ENCODE measurements around the gene TPST2.

TPST2 gene

DNA sequence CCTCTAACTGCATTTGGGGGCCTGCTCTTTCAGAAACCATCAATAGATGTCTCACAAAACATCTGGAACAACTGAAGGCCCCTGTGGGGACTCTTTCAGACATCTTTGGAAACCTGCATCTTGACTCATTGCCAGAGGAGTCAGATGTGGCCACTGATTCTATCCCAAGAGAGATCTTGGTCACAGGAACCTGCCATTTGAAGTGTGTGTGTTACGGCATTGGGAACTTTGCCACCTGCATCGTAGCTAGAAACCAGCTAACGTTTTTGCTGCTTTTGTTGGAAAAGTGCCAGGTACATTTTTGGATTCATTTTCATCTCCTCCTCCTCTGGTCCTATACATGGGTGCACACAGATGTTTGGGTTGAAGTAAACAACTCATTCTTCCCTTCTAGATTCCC, 101.9 kb downstream of the TPST2 start:
- H3K4me3 Mint-ChIP-seq = no peak overlapping the region
- peaks cover 66% of the 10 kb centered on the region for H3K36me3 Mint-ChIP-seq (ENCODE audit: insufficient read depth)
- peaks cover 28% of the 10 kb centered on the region for H3K4me1 Mint-ChIP-seq
- no peaks in the 10 kb centered on the region for H3K9me3 Mint-ChIP-seq
- DNase-seq (ENCODE audit: low spot score in 2 of 2) (no peak), ATAC-seq (replicated peaks; ENCODE audit: extremely low read depth, poor library complexity, severe bottlenecking) (no peak)
- H3K27ac Mint-ChIP-seq (ENCODE audit: low read depth) = no peak overlapping the region
- H3K27me3 Mint-ChIP-seq = no peaks in the 10 kb centered on the region

DNA sequence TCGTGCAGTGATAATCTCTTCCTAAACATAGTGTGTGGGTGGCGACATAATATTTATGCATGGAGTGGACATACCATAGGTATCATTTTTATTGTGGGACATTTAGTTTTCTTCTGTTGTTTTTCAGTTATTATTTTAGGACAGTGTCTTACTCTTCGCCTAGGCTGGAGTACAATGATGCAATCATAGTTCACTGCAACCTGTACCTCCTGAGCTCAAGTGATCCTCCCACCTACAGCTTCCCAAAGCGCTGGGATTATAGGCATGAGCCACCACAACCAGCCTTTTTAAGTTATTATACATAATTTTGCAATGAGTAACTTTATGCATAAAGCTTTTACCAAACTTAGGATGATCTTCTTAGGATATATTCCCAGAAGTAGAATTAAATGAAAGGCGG, 103.5 kb downstream of the TPST2 start:
- Mint-ChIP-seq H3K27ac (ENCODE audit: low read depth) (no peak overlapping the region), H3K4me3 (no peak overlapping the region)
- ATAC-seq (replicated peaks; ENCODE audit: extremely low read depth, poor library complexity, severe bottlenecking) = no peak

DNA sequence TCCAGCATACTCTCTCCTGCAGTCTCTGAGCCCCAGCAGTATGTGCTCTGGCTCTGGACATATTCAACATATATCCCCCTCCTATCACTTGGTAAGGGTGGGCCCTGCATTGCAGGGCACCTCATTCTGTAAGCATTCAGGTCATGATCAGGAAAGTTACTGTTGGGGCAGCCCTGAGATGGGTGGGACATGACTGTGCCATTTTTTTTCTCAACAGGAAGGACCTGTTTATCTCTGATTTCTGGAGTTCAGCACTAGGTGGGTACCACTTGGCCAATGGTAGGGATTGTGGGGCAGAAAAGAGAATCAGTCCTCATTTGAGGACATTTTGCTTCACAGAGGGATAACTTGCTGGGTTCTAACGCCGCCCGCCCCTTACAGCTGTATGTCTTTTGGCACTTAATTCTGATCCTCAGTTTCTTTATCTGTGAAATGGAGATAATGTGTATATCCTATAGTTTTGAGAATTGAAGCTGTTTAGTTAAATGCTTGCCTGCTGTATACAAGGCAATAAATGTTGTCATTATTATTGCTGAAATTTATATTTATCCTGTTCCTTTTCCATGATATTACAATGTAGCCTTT, 104.0 kb downstream of the TPST2 start:
- Mint-ChIP-seq H3K9me3 (no peaks in the 10 kb centered on the region), H3K4me1 (peaks cover 49% of the 10 kb centered on the region), H3K27me3 (no peaks in the 10 kb centered on the region), H3K27ac (ENCODE audit: low read depth) (peak overlapping the region; percentile 65), H3K36me3 (ENCODE audit: insufficient read depth) (peaks cover 56% of the 10 kb centered on the region), H3K4me3 (peak overlapping the region; percentile 44)
- no peak for ATAC-seq (replicated peaks; ENCODE audit: extremely low read depth, poor library complexity, severe bottlenecking)
- no peak for DNase-seq (ENCODE audit: low spot score in 2 of 2)

More for the DNA sequence above, 103.5 kb downstream of the TPST2 start:
- Mint-ChIP-seq H3K4me1 (peaks cover 44% of the 10 kb centered on the region), H3K27me3 (no peaks in the 10 kb centered on the region), H3K9me3 (no peaks in the 10 kb centered on the region), H3K36me3 (ENCODE audit: insufficient read depth) (peaks cover 60% of the 10 kb centered on the region)
- no peak for DNase-seq (ENCODE audit: low spot score in 2 of 2)

DNA sequence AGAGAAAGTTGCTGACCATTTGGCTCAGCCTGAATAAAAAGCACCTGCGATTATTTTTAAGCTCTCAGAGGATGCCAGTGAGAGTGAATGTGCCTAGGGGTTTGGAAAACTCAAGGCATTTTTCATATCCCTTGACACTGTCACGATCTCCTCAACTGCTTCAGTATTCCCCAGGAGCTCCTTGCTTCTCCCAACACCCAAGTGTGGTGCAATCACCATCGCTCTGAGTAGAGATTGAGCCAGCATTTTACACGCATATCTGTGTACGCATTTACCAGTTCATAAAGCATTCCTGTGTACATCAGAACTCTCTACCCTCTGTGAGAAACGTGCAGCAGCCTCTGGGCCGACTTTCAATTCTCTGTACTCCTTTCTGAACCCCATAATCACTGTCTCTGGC, 104.9 kb downstream of the TPST2 start:
- no peaks in the 10 kb centered on the region for H3K27me3 Mint-ChIP-seq
- H3K36me3 Mint-ChIP-seq (ENCODE audit: insufficient read depth) = peaks cover 50% of the 10 kb centered on the region
- no peak for ATAC-seq (replicated peaks; ENCODE audit: extremely low read depth, poor library complexity, severe bottlenecking)
- peaks cover 56% of the 10 kb centered on the region for H3K4me1 Mint-ChIP-seq
- peak overlapping the region; percentile 65 for H3K27ac Mint-ChIP-seq (ENCODE audit: low read depth)
- H3K4me3 Mint-ChIP-seq = peak overlapping the region; percentile 44
- H3K9me3 Mint-ChIP-seq = no peaks in the 10 kb centered on the region
- DNase-seq (ENCODE audit: low spot score in 2 of 2) = no peak

DNA sequence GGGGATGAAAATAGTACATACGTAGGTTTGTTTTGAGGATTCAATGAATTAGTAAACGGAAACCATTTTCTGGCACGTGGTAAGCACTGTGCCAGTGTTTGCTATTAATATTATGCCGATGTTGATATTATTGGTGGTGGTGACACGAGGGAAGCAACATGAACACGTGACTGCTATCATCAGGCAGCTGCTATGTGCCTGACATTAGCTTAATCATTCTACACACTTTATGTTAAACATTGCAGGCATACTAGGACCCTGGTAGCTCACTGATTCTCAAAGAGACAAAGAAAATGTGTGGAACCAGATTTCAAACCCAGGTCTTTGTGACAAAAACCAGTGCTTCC, 105.6 kb downstream of the TPST2 start:
- no peaks in the 10 kb centered on the region for H3K9me3 Mint-ChIP-seq
- no peaks in the 10 kb centered on the region for H3K27me3 Mint-ChIP-seq
- DNase-seq (ENCODE audit: low spot score in 2 of 2) = peak in 1 of 2 donors; percentile 25
- peak; percentile 64 for ATAC-seq (replicated peaks; ENCODE audit: extremely low read depth, poor library complexity, severe bottlenecking)
- peak overlapping the region; percentile 95 for H3K4me3 Mint-ChIP-seq
- H3K4me1 Mint-ChIP-seq = peaks cover 61% of the 10 kb centered on the region
- peaks cover 43% of the 10 kb centered on the region for H3K36me3 Mint-ChIP-seq (ENCODE audit: insufficient read depth)
- H3K27ac Mint-ChIP-seq (ENCODE audit: low read depth) = peak overlapping the region; percentile 98

DNA sequence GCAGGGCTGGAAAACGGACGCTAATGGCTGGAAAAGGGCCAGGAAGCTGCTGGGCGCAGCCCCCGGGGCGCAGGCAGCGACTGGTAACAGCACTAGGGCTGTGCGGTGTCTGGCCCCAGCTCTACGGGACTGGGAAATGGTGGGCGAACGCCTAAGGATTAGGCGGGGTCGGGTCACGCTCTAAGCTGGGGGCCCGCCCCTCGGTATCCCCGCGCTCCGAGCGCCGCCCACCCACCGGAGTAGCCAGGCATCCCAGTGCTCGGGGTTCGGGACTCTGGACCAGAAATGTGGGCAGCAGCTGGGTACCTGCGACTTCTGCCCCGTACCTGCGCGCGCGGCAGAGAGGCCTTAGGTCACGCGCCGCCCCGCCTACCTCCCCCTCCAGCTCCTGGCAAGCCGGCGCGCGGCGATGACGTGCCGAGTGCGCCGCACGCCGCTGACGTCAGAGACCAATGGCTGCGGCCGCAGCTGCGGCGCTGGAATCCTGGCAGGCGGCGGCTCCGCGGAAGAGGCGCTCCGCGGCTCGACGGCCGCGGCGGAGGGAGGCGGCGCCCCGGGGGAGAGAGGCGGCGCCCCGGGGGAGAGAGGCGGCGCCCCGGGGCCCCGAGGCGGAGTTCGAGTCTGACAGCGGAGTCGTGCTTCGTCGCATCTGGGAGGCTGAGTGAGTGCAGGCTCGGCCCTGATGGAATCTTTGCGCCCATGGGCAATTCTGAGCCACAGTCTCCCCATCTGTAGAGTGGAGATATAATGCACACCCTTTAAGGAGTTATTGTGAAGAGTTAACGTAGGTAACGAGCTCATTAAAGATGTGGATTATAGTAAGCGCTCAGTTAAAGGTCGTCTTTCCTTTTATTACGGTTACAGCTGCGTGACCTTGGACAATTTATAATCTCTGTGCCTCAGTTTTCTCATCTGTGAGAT, 106.2 kb downstream of the TPST2 start, which contains the start of the genes HPS4 and SRRD:
TSS of gene HPS4 (minus strand) at position 345 of the 921 bp plus-strand sequence. CDS start 2,021 bp downstream, outside the sequence.
TSS of gene SRRD (plus strand) at position 439 of the 921 bp plus-strand sequence. CDS start at position 453, 14 bp downstream.
- Mint-ChIP-seq H3K27me3 (no peaks in the 10 kb centered on the region), H3K36me3 (ENCODE audit: insufficient read depth) (peaks cover 37% of the 10 kb centered on the region), H3K4me1 (peaks cover 61% of the 10 kb centered on the region), H3K9me3 (no peaks in the 10 kb centered on the region), H3K4me3 (peak within 1 kb of the TSS; percentile 95), H3K27ac (ENCODE audit: low read depth) (peak within 1 kb of the TSS; percentile 98)
- peak; percentile 75 for ATAC-seq (replicated peaks; ENCODE audit: extremely low read depth, poor library complexity, severe bottlenecking)
- peak; percentile 89 to 91 for DNase-seq (ENCODE audit: low spot score in 2 of 2)

DNA sequence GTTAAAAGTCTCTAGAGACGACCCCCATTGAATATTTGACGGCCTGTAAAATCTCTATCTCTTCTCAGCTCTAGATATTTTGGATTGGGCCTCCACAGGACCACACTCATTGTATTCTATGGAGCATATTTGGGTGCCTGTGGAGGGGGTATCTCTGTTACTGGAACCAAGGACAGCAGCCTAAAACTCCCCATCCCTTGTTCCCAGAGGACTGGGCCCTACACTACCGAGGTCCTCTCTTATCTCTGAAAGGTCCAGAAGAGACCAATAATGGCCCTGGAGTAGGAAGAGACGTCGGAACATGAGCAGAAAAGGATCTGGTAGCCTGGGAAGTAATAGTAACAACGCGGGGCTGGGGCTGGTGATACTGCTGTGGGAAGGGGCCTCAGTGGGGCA, 106.9 kb downstream of the TPST2 start:
- DNase-seq (ENCODE audit: low spot score in 2 of 2) (no peak), ATAC-seq (replicated peaks; ENCODE audit: extremely low read depth, poor library complexity, severe bottlenecking) (no peak)
- Mint-ChIP-seq H3K27ac (ENCODE audit: low read depth) (peak overlapping the region; percentile 98), H3K36me3 (ENCODE audit: insufficient read depth) (peaks cover 33% of the 10 kb centered on the region), H3K4me3 (peak overlapping the region; percentile 95), H3K9me3 (no peaks in the 10 kb centered on the region), H3K27me3 (no peaks in the 10 kb centered on the region), H3K4me1 (peaks cover 61% of the 10 kb centered on the region)

DNA sequence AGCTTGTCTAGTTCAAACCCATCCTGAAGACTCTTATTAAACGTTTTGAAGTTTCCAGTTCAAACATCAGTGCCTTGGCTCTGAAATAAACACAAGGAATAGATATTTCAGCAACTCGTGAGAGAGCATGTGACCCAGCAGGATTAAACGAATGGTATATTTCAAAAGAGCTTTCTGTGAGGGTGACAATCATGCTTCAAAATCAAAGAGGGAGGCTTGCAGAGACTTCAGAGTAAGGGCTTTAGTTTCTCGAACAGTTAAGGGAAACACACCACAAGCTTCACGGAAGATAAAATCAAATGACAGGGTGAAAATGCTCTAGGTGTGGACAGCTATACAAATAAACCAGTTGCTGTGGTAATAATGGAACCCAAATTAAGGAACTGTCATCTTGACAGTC, 107.8 kb downstream of the TPST2 start:
- Mint-ChIP-seq H3K4me3 (peak overlapping the region; percentile 95), H3K36me3 (ENCODE audit: insufficient read depth) (peaks cover 35% of the 10 kb centered on the region), H3K4me1 (peaks cover 61% of the 10 kb centered on the region), H3K27ac (ENCODE audit: low read depth) (peak overlapping the region; percentile 98), H3K27me3 (no peaks in the 10 kb centered on the region), H3K9me3 (no peaks in the 10 kb centered on the region)
- DNase-seq (ENCODE audit: low spot score in 2 of 2) = no peak
- ATAC-seq (replicated peaks; ENCODE audit: extremely low read depth, poor library complexity, severe bottlenecking) = no peak

DNA sequence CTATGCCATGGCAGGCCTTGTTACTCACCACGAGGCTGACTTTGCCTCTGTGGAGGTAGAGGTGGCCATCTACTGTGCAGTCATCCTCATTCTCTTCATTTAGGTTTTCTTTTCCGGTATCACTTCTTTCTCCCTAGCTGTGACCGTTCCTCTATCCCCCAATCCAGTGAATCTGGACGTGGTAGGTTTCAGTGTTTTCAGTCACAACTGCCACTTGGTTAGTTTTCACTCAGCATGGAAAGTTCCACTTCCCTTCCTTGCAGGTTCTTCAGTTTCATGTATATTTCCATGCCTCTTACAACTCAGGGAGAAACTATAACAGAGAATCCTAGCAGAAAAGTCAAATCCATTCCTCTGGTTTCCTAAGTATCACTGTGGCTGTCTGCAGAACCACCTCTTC, 108.2 kb downstream of the TPST2 start:
- Mint-ChIP-seq H3K4me3 (peak overlapping the region; percentile 95), H3K9me3 (no peaks in the 10 kb centered on the region), H3K27ac (ENCODE audit: low read depth) (peak overlapping the region; percentile 98), H3K4me1 (peaks cover 61% of the 10 kb centered on the region), H3K36me3 (ENCODE audit: insufficient read depth) (peaks cover 35% of the 10 kb centered on the region), H3K27me3 (no peaks in the 10 kb centered on the region)
- ATAC-seq (replicated peaks; ENCODE audit: extremely low read depth, poor library complexity, severe bottlenecking) (no peak), DNase-seq (ENCODE audit: low spot score in 2 of 2) (no peak)

DNA sequence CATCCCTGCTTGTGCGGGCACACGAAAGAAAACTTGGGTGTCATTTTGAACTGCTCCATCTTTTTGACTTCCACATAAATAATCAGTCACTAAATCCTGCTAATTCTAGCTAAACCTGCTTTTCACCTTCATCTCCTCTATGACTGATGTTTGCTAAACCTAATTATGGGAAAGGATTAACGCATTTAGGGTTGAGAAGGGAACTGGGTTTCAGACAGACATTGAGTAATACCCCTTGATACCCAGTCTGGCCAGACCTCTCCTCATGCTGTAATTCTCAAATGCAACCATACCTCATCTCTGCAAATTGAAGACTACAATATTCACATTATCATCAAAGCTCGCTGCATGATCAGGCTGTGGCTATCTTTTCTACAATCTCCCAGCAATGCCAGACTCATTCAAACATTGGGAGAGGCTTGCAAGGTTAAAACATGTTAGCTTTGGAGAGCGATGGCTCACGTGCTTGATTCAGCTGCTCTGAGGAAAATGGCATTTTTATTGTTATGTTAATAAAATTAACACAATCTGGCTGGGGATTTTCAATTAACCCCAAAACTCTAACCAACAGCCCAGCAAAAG, 108.7 kb downstream of the TPST2 start:
- Mint-ChIP-seq H3K27ac (ENCODE audit: low read depth) (peak overlapping the region; percentile 98), H3K4me1 (peaks cover 57% of the 10 kb centered on the region), H3K36me3 (ENCODE audit: insufficient read depth) (peaks cover 36% of the 10 kb centered on the region), H3K4me3 (peak overlapping the region; percentile 15), H3K27me3 (no peaks in the 10 kb centered on the region), H3K9me3 (no peaks in the 10 kb centered on the region)
- DNase-seq (ENCODE audit: low spot score in 2 of 2) (no peak), ATAC-seq (replicated peaks; ENCODE audit: extremely low read depth, poor library complexity, severe bottlenecking) (no peak)

DNA sequence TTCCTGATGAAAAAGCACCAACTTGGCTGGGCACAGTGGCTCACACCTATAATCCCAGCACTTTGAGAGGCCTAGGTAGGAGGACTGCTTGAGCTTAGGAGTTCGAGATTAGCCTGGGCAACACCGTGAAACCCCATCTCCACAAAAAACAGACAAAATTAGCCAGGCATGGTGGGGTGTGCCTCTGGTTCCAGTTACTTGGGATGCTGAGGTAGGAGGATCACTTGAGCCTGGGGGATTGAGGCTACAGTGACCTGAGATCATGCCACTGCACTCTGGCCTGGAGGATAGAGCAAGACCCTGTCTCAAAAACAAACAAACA, 109.4 kb downstream of the TPST2 start:
- H3K27ac Mint-ChIP-seq (ENCODE audit: low read depth) = no peak overlapping the region
- ATAC-seq (replicated peaks; ENCODE audit: extremely low read depth, poor library complexity, severe bottlenecking) (no peak), DNase-seq (ENCODE audit: low spot score in 2 of 2) (no peak)
- H3K4me3 Mint-ChIP-seq = no peak overlapping the region
- H3K36me3 Mint-ChIP-seq (ENCODE audit: insufficient read depth) = peaks cover 33% of the 10 kb centered on the region
- H3K9me3 Mint-ChIP-seq = no peaks in the 10 kb centered on the region
- peaks cover 51% of the 10 kb centered on the region for H3K4me1 Mint-ChIP-seq
- no peaks in the 10 kb centered on the region for H3K27me3 Mint-ChIP-seq

DNA sequence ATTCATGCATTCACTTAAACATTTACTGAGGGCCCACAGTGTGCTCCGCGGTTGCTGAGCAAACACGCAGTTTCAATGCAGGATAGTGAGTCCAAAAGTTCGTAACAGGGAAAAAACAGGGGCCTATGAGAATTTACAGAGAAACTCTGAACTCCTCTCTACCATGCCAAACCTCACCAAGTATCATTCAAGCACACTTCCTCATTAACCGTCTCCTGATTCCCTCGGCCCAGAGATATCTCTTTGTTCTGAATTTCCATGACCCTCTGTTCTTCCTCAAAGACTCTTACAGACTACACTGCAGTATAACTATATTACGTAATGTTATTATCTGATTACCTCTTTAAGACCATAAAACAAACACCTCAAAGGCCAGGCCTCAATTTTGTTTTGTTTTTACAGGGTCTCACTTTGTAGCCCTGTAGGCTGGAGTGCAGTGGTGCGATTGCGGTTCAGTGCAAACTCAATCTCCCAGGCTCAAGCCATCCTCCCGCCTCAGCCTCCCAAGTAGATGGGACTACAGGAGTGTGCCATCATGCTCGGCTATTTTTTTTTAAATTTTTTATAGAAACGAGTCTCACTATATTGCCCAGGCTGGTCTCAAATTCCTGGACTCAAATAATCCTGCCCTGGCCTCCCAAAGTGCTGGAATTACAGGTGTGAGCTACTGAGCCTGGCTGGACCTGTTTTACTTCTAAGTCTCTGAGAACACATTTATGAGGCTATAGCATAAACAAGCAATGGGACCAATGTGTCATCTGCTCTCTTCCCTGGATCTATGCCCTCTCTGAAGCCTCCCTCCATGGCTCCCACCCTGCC, 109.9 kb downstream of the TPST2 start:
- no peak for DNase-seq (ENCODE audit: low spot score in 2 of 2)
- Mint-ChIP-seq H3K4me3 (peak overlapping the region; percentile 3), H3K27me3 (no peaks in the 10 kb centered on the region), H3K4me1 (peaks cover 45% of the 10 kb centered on the region), H3K36me3 (ENCODE audit: insufficient read depth) (peaks cover 34% of the 10 kb centered on the region), H3K27ac (ENCODE audit: low read depth) (peak overlapping the region; percentile 64), H3K9me3 (no peaks in the 10 kb centered on the region)
- ATAC-seq (replicated peaks; ENCODE audit: extremely low read depth, poor library complexity, severe bottlenecking) = no peak

Data from central memory CD8-positive, alpha-beta T cell (primary cell).